Hepatocyte (in vitro differentiated cells): ENCODE measurements around the gene ARF5.

Experiments used
- EZH2 ChIP-seq: fragments of 200-600 bp; sonication (generic); IDR thresholded peaks from 2 replicates; pipeline ENCODE4 v1.6.1; 2016; ENCODE audit warnings: antibody characterized with exemption, mild to moderate bottlenecking, borderline replicate concordance
- EZH2phosphoT487 ChIP-seq: fragments of 200-600 bp; sonication (generic); IDR thresholded peaks from one replicate; pipeline ENCODE4 v1.6.1; 2018; ENCODE audit warnings: antibody characterized with exemption, mild to moderate bottlenecking, low read depth, moderate library complexity; ENCODE audit not compliant: unreplicated experiment, severe bottlenecking
- TF ChIP-seq, protein P1 (sequence below): fragments of 200-600 bp; sonication (generic); IDR thresholded peaks from 2 replicates; pipeline ENCODE4 v1.5.1; 2016; ENCODE audit warnings: antibody characterized with exemption, mild to moderate bottlenecking; ENCODE audit not compliant: poor library complexity

DNA sequence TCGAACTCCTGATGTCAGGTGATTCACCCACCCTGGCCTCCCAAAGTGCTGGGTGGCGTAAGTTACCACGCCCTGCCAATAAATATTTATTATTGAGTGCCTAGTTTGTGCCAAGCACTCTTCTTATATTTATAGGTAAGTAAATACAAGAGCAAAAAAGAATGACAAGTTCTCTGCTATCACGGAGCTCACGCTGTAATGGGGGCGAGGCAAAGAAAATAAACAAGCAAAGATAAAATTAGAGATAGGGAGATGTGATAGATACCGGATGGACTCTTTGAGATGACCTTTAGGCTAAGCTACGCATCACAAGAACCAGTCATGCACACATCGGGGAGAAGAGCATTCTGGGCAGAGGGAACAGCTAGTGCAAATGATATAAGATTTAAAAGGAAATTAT lies 49.1 kb upstream of the ARF5 start:
- TF ChIP-seq, protein P1, sequence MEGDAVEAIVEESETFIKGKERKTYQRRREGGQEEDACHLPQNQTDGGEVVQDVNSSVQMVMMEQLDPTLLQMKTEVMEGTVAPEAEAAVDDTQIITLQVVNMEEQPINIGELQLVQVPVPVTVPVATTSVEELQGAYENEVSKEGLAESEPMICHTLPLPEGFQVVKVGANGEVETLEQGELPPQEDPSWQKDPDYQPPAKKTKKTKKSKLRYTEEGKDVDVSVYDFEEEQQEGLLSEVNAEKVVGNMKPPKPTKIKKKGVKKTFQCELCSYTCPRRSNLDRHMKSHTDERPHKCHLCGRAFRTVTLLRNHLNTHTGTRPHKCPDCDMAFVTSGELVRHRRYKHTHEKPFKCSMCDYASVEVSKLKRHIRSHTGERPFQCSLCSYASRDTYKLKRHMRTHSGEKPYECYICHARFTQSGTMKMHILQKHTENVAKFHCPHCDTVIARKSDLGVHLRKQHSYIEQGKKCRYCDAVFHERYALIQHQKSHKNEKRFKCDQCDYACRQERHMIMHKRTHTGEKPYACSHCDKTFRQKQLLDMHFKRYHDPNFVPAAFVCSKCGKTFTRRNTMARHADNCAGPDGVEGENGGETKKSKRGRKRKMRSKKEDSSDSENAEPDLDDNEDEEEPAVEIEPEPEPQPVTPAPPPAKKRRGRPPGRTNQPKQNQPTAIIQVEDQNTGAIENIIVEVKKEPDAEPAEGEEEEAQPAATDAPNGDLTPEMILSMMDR, result no peak
- TF ChIP-seq EZH2, result no peak
- no peak for TF ChIP-seq EZH2phosphoT487
